Astrocyte (in vitro differentiated cells and primary cell): ENCODE measurements around the gene ANKRD39.

ENCODE experiments used
- CTCF ChIP-seq: IDR thresholded peaks from 2 replicates; pipeline ENCODE4 v1.5.1; 2011; ENCODE audit warnings: low read depth, mild to moderate bottlenecking, inconsistent platforms, low read length, moderate library complexity; ENCODE audit not compliant: insufficient read depth
- EZH2 ChIP-seq: IDR thresholded peaks from 2 replicates; pipeline ENCODE4 v1.6.1; 2012; ENCODE audit warnings: mild to moderate bottlenecking, low read length, inconsistent platforms; ENCODE audit not compliant: insufficient read depth

GRCh38 chr2:96890726-96891385, 33.0 kb upstream of the ANKRD39 start:
- TF ChIP-seq CTCF (no peak), EZH2 (no peak)
